HepG2 (cell line): Measurements from ENCODE around the gene STEAP3. TPM values are rescaled to one million over a fixed set of nuclear protein-coding genes. Genes with fewer than 3 reads are reported as not detected.
A peak's percentile ranks its signal among the peaks of the same experiment; 100 is the strongest.

Experiments
- CC2D1A ChIP-seq: sonication (generic); formaldehyde crosslinking; IDR thresholded peaks from 2 replicates; pipeline ENCODE4 v1.8.1; 2023; ENCODE audit warnings: mild to moderate bottlenecking, missing genetic modification reagents
- FOXA1 ChIP-seq, 2 experiments: fragments of 450-650 bp in 1 of 2; sonication (generic) in 1 of 2; formaldehyde crosslinking in 1 of 2; IDR thresholded peaks; 2 replicates each; pipeline versions ENCODE4 v1.4.0 to v1.6.1; 2016 to 2020; ENCODE audit warnings: missing genetic modification reagents in 1 of 2
- HINFP ChIP-seq: sonication (generic); formaldehyde crosslinking; IDR thresholded peaks from 2 replicates; pipeline ENCODE4 v1.4.0; 2020; ENCODE audit warnings: low read depth, mild to moderate bottlenecking, missing genetic modification reagents
- HOXA5 ChIP-seq: sonication (generic); formaldehyde crosslinking; IDR thresholded peaks from 2 replicates; pipeline ENCODE4 v1.4.0; 2020; ENCODE audit warnings: missing genetic modification reagents
- IRF2 ChIP-seq: IDR thresholded peaks from 2 replicates; pipeline ENCODE4 v1.6.1; 2018; ENCODE audit warnings: missing genetic modification reagents, missing compliant biosample characterization
- LRRFIP1 ChIP-seq: sonication (generic); formaldehyde crosslinking; conservative IDR thresholded peaks from 2 replicates; pipeline ENCODE4 v1.4.0; 2020; ENCODE audit warnings: missing genetic modification reagents
- NFE2L2 ChIP-seq: fragments of 150-350 bp; IDR thresholded peaks from 2 replicates; pipeline ENCODE4 v1.6.1; 2014; ENCODE audit warnings: low read length
- PHB2 ChIP-seq: fragments of 450-650 bp; IDR thresholded peaks from 2 replicates; pipeline ENCODE4 v1.6.1; 2018; ENCODE audit not compliant: partially characterized antibody
- RXRA ChIP-seq: sonication (generic); formaldehyde crosslinking; IDR thresholded peaks from 2 replicates; pipeline ENCODE4 v1.5.1; 2020; ENCODE audit warnings: missing genetic modification reagents
- TAF1 ChIP-seq: sonication (generic); formaldehyde crosslinking; IDR thresholded peaks from 2 replicates; pipeline ENCODE4 v1.4.0; 2020; ENCODE audit warnings: missing genetic modification reagents
- ZBTB34 ChIP-seq: sonication (generic); formaldehyde crosslinking; IDR thresholded peaks from 2 replicates; pipeline ENCODE4 v1.8.0; 2022; ENCODE audit warnings: mild to moderate bottlenecking, missing genetic modification reagents
- ZFP90 ChIP-seq: sonication (generic); formaldehyde crosslinking; IDR thresholded peaks from 2 replicates; pipeline ENCODE4 v1.8.0; 2022; ENCODE audit warnings: missing genetic modification reagents, mild to moderate bottlenecking, inconsistent platforms, borderline replicate concordance
- ZKSCAN1 ChIP-seq: fragments of 150-350 bp; IDR thresholded peaks from 2 replicates; pipeline ENCODE4 v1.6.1; 2014; ENCODE audit warnings: low read length
- ZNF513 ChIP-seq: sonication (generic); formaldehyde crosslinking; conservative IDR thresholded peaks from 2 replicates; pipeline ENCODE4 v1.5.0; 2020; ENCODE audit warnings: missing genetic modification reagents
- ZNF672 ChIP-seq: sonication (generic); formaldehyde crosslinking; IDR thresholded peaks from 2 replicates; pipeline ENCODE4 v1.8.1; 2022; ENCODE audit warnings: missing genetic modification reagents
- polyA plus RNA-seq, 8 experiments: library from polyadenylated mRNA; depleted of rRNA in 3 of 8; stranded (reverse) in 7 of 8; unstranded in 1 of 8; fragments of >200 nt; fragmentation: Illumina TruSeq in 4 of 8; extraction: Trizol in 4 of 8; gene quantifications; 2 replicates each; pipeline versions ENCODE4 v1.2.1 to v1.2.3, GENCODE V29; 2011 to 2016; ENCODE audit warnings: low read depth in 4 of 8, missing spikeins in 1 of 8, mixed read lengths in 1 of 8; ENCODE audit not compliant: insufficient read depth in 1 of 8
- total RNA-seq, 5 experiments: library from RNA; depleted of rRNA; stranded (reverse); fragments of >200 nt; fragmentation: Illumina TruSeq; extraction: Trizol; gene quantifications; 2 replicates each; pipeline ENCODE4 v1.2.3, GENCODE V29; 2016; ENCODE audit warnings: low read depth in 1 of 5
- TF ChIP-seq, protein P1 (sequence below): sonication (generic); formaldehyde crosslinking; IDR thresholded peaks from 2 replicates; pipeline ENCODE4 v1.4.0; 2020; ENCODE audit warnings: mild to moderate bottlenecking, missing genetic modification reagents
- TF ChIP-seq, protein P2 (sequence below): sonication (generic); formaldehyde crosslinking; IDR thresholded peaks from 2 replicates; pipeline ENCODE4 v1.5.0; 2020; ENCODE audit warnings: missing genetic modification reagents
- TF ChIP-seq, protein P3 (sequence below): IDR thresholded peaks from 2 replicates; pipeline ENCODE4 v1.6.1; 2016; ENCODE audit warnings: mild to moderate bottlenecking, missing biosample characterization, missing genetic modification reagents

STEAP3 gene
- total and polyA plus RNA-seq, 2 of the 13 experiments (the other 11 are each of a cell fraction or from before 2014, with no cell fraction given): 7.3 to 21.1 TPM

GRCh38 chr2:119223521-119224390, at the start of gene STEAP3 (continued):
- TF ChIP-seq HINFP: peak; percentile 96
- TF ChIP-seq TAF1 (CRISPR knock-in tag): peak; percentile 77
- no peak for TF ChIP-seq ZKSCAN1
- TF ChIP-seq HOXA5 (CRISPR knock-in tag): no peak; the same call in 1 of the 2 replicates
- TF ChIP-seq LRRFIP1 (CRISPR knock-in tag): no peak
- TF ChIP-seq NFE2L2: no peak
- no peak; the same call in 1 of the 2 replicates for TF ChIP-seq ZBTB34
- TF ChIP-seq FOXA1 (IDR thresholded peaks at IDR 0.05): no peak
- no peak for TF ChIP-seq FOXA1 (CRISPR knock-in tag; IDR thresholded peaks at IDR 0.05)
- no peak; the same call in 1 of the 2 replicates for TF ChIP-seq ZNF672 (CRISPR knock-in tag)
- TF ChIP-seq CC2D1A (CRISPR knock-in tag): no peak
- TF ChIP-seq, protein P1, sequence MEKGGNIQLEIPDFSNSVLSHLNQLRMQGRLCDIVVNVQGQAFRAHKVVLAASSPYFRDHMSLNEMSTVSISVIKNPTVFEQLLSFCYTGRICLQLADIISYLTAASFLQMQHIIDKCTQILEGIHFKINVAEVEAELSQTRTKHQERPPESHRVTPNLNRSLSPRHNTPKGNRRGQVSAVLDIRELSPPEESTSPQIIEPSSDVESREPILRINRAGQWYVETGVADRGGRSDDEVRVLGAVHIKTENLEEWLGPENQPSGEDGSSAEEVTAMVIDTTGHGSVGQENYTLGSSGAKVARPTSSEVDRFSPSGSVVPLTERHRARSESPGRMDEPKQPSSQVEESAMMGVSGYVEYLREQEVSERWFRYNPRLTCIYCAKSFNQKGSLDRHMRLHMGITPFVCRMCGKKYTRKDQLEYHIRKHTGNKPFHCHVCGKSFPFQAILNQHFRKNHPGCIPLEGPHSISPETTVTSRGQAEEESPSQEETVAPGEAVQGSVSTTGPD (CRISPR knock-in tag): no peak
- TF ChIP-seq RXRA: peak; percentile 11; the same call in 1 of the 2 replicates
- no peak for TF ChIP-seq PHB2
- TF ChIP-seq, protein P2, sequence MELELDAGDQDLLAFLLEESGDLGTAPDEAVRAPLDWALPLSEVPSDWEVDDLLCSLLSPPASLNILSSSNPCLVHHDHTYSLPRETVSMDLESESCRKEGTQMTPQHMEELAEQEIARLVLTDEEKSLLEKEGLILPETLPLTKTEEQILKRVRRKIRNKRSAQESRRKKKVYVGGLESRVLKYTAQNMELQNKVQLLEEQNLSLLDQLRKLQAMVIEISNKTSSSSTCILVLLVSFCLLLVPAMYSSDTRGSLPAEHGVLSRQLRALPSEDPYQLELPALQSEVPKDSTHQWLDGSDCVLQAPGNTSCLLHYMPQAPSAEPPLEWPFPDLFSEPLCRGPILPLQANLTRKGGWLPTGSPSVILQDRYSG (CRISPR knock-in tag): no peak
- TF ChIP-seq ZFP90 (CRISPR knock-in tag): no peak; the same call in 1 of the 2 replicates
- TF ChIP-seq IRF2 (CRISPR knock-in tag): peak; percentile 71; the same call in 1 of the 2 replicates
- TF ChIP-seq, protein P3, sequence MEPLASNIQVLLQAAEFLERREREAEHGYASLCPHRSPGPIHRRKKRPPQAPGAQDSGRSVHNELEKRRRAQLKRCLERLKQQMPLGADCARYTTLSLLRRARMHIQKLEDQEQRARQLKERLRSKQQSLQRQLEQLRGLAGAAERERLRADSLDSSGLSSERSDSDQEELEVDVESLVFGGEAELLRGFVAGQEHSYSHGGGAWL (CRISPR knock-in tag): peak; percentile 90
- no peak for TF ChIP-seq ZNF513
